AG09309 (cell line): ENCODE measurements around the gene SCMH1.

ENCODE experiments used
- DNase-seq: peaks from one replicate; pipeline ENCODE4 v3.0.0-alpha.2; 2010; ENCODE audit warnings: low read depth
- H3K4me3 ChIP-seq: 2 replicates; pipeline ENCODE4 v1.5.1; 2011; ENCODE audit warnings: mild to moderate bottlenecking, low read depth, low read length, moderate library complexity; ENCODE audit not compliant: control insufficient read depth
- CTCF ChIP-seq: IDR thresholded peaks from 2 replicates; pipeline ENCODE4 v1.5.1; 2011; ENCODE audit warnings: mild to moderate bottlenecking, low read depth, low read length, inconsistent platforms; ENCODE audit not compliant: insufficient read depth, control insufficient read depth; ENCODE audit errors: missing control alignments

The SCMH1 gene

GRCh38 chr1:41282679-41283317, 40.7 kb upstream of the SCMH1 start:
- H3K4me3 ChIP-seq, result no peak overlapping the region
- peak; percentile 97 for TF ChIP-seq CTCF
- DNase-seq, result no peak

- no peak for DNase-seq
- no peak for TF ChIP-seq CTCF
- H3K4me3 ChIP-seq, result no peak overlapping the region
Observed at GRCh38 chr1:41281334-41281733, 39.2 kb upstream of the SCMH1 start.

- no peak for DNase-seq
- no peak for TF ChIP-seq CTCF
- H3K4me3 ChIP-seq, result no peak overlapping the region
Observed at GRCh38 chr1:41280202-41281032, 38.3 kb upstream of the SCMH1 start.

GRCh38 chr1:41278076-41278475, 36.0 kb upstream of the SCMH1 start:
- no peak for TF ChIP-seq CTCF
- no peak for DNase-seq
- H3K4me3 ChIP-seq, result no peak overlapping the region

GRCh38 chr1:41277371-41277975, 35.4 kb upstream of the SCMH1 start:
- no peak for TF ChIP-seq CTCF
- DNase-seq, result no peak
- no peak overlapping the region for H3K4me3 ChIP-seq

GRCh38 chr1:41275831-41276230, 33.7 kb upstream of the SCMH1 start:
- no peak for TF ChIP-seq CTCF
- H3K4me3 ChIP-seq, result no peak overlapping the region
- no peak for DNase-seq
